AG09309 (cell line): ENCODE data around the gene CCDC15.

ENCODE experiments used
- DNase-seq: peaks from one replicate; pipeline ENCODE4 v3.0.0-alpha.2; 2010; ENCODE audit warnings: low read depth
- H3K4me3 ChIP-seq: 2 replicates; pipeline ENCODE4 v1.5.1; 2011; ENCODE audit warnings: mild to moderate bottlenecking, low read depth, low read length, moderate library complexity; ENCODE audit not compliant: control insufficient read depth
- TF ChIP-seq, protein P1 (sequence below): IDR thresholded peaks from 2 replicates; pipeline ENCODE4 v1.5.1; 2011; ENCODE audit warnings: mild to moderate bottlenecking, low read depth, low read length, inconsistent platforms; ENCODE audit not compliant: insufficient read depth, control insufficient read depth; ENCODE audit errors: missing control alignments

CCDC15 gene

DNA sequence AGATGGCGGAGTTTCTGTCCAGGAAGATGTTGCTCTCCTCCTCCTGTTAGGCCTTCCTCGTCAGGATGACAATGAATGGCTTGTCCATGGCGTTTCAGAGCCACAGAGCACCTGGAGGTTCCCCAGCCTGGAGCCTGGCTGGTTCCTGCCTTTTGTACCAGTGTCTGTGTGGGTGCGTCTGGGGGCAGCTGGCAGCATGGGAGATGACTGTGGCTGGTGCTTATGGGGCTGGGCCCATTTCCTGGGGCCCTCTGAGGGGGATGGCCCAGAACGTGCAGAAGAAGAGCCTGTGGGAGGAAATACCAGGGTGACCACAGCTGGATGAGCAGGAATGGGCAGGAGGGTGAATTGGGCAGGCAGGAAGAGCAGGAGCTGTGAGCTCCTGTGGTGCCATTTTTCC lies 115.8 kb downstream of the CCDC15 start:
- no peak for DNase-seq
- H3K4me3 ChIP-seq: no peak overlapping the region
- TF ChIP-seq, protein P1, sequence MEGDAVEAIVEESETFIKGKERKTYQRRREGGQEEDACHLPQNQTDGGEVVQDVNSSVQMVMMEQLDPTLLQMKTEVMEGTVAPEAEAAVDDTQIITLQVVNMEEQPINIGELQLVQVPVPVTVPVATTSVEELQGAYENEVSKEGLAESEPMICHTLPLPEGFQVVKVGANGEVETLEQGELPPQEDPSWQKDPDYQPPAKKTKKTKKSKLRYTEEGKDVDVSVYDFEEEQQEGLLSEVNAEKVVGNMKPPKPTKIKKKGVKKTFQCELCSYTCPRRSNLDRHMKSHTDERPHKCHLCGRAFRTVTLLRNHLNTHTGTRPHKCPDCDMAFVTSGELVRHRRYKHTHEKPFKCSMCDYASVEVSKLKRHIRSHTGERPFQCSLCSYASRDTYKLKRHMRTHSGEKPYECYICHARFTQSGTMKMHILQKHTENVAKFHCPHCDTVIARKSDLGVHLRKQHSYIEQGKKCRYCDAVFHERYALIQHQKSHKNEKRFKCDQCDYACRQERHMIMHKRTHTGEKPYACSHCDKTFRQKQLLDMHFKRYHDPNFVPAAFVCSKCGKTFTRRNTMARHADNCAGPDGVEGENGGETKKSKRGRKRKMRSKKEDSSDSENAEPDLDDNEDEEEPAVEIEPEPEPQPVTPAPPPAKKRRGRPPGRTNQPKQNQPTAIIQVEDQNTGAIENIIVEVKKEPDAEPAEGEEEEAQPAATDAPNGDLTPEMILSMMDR: no peak

DNA sequence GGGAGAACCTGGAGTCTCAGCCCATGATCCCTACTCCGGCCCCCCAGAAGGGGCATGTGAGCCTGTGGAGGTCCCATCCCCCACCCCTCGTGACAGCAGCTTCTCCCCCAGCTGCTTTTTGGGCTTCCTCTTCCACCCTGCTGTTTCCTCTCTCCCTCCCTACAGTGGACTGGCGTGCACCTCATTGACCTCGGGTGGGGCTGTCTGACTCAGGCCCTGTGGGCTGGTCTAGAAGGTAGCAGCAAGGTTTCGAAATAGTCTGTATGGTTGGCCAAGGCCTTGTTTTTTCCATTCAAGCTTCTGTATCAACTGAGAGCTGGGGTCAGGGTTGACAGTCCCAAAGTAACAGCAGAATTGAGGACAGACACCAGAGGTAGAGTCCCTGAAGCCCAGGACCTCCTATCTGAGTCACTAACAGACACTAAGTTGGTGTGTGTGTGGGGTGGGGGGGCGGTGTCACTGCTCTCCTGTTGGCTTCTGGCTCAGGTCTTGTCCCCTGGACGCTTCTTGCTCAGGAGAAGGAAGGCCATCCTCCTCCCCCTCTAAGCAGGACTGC lies 116.8 kb downstream of the CCDC15 start:
- TF ChIP-seq, protein P1: no peak
- no peak overlapping the region for H3K4me3 ChIP-seq
- DNase-seq: no peak

DNA sequence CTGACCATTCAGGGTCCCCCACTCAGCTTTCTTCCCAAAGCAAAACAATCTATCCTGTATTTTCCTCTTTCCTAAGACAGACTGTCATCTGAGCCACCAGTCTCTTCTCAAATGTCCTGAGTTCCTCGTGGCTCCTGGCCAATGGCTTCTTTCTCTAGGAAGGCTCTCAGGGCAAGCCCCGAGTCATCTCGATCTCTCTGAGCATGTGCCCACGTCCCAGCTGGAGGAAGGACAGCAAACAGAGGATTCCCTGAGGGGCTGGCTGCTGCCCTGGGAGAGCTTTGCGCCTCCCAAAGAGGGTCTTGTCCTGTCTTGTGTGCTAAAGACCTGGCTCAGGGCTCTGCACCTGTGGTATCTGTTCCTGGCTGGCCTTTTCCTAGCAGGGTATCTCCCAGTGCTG lies 117.4 kb downstream of the CCDC15 start:
- H3K4me3 ChIP-seq: no peak overlapping the region
- TF ChIP-seq, protein P1: no peak
- DNase-seq: no peak

DNA sequence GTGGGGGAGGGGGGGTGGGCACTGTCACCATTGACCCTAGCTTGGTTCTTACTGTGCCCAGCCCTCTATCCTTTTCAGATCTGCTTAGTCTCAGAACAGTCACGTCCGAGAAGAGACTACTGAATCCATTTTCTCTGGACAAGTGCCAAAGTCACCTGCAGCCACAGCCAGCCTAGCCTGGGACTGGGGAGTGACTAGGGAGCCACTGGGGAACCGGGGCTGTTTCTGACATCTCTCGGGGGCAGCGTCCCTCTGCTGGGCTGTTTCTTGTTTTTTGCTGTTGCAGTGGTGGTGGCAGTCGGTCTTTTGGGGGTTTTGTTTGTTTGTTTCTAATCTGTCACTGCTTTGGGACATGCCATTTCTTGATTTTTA lies 117.8 kb downstream of the CCDC15 start:
- TF ChIP-seq, protein P1: no peak
- no peak for DNase-seq

DNA sequence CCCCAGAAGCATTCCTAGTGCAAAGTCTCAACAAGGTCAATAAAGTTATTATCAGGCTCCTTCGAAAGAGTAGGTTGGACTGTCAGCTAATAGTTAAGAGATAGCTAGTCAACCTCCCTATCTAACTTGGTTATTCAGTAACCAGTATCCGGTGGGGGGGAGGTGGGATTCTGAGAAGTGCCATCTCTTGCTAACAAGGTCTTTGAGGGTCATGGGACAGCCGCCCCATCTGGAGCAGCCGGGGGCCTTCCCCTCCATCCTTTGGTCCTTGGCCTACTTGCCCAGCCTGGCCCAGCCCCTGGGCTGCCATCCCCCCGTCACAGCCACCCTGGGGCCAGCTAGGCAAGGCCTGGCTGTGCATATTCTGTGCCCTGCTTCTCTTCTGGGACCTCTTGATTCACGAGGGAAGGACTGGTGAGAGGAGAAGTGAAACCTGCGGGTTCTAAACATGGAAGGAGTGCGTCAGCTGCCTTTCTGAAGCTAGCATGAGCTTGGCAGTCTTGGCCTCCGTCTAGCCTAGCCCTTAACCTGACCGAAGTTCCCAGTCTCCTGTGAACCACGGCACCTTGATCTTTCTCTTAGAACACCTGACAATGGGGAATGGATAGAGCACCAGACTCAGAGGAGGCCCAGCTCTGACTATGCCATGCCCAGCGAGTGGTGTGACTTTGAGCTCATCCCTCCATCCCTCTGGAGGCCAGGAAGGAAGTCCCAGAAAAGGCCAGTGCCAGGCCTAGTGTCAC lies 118.4 kb downstream of the CCDC15 start:
- DNase-seq: no peak
- H3K4me3 ChIP-seq: no peak overlapping the region
- TF ChIP-seq, protein P1: no peak

More for the DNA sequence above, 117.8 kb downstream of the CCDC15 start:
- H3K4me3 ChIP-seq: no peak overlapping the region

DNA sequence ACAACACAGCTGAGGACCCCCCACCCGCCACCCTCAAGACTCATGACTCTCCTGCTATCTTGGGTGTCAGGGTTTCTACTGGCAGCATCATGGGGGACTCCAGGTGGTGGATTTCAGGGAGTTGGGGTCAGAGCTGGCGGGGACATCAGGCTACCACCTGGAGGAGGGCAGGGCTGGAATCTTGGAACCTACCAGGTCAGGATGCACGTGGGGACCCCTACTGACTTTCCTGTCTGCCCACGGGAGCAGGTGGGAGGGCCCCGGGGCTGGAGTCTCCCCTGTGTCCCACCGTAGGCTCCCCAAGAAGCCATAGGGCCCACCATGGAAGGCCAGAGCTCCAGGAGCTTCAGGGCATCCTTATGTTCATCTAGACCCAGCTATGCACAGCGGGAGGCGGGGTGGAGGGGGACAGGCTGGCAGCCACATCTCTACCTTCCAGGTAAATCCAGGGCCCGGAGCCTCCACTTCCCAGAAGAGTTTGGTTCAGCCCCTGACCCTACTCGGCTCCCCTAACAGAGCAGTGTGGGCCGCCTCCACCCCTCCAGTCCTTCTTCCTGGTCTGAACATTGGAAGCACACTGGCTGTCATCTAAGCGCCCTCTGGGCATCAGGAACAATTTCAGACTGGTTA lies 119.1 kb downstream of the CCDC15 start:
- TF ChIP-seq, protein P1: no peak
- no peak overlapping the region for H3K4me3 ChIP-seq
- no peak for DNase-seq
